MM.1S (cell line): ENCODE results near the gene LHPP.

Source experiments
- CTCF ChIP-seq: fragments of 300-600 bp; sonication (generic); IDR thresholded peaks from 2 replicates; pipeline ENCODE4 v1.5.1; 2016; ENCODE audit warnings: antibody characterized with exemption, low read length, mixed read lengths
- EZH2 ChIP-seq: fragments of 300-600 bp; sonication (generic); optimal IDR thresholded peaks from 2 replicates; pipeline ENCODE3; 2017; ENCODE audit warnings: low read depth, mild to moderate bottlenecking, antibody characterized with exemption, low read length, mixed read lengths
- EZH2phosphoT487 ChIP-seq: fragments of 300-600 bp; sonication (generic); IDR thresholded peaks from 2 replicates; pipeline ENCODE4 v1.6.1; 2018; ENCODE audit warnings: antibody characterized with exemption, low read length

- TF ChIP-seq CTCF (no peak), EZH2 (no peak), EZH2phosphoT487 (no peak)
Measured at GRCh38 chr10:124473070-124473469, 11.4 kb downstream of the LHPP start.
